ENCODE measurements around the gene PLXNA4. TPM values are rescaled to one million over a fixed set of nuclear protein-coding genes. Genes with fewer than 3 reads are reported as not detected.
A peak's percentile ranks its signal among the peaks of the same experiment; 100 is the strongest.

PLXNA4 gene
- total and polyA plus RNA-seq, 5 donors = 5.7 to 19.3 (median 16.0) TPM

DNA sequence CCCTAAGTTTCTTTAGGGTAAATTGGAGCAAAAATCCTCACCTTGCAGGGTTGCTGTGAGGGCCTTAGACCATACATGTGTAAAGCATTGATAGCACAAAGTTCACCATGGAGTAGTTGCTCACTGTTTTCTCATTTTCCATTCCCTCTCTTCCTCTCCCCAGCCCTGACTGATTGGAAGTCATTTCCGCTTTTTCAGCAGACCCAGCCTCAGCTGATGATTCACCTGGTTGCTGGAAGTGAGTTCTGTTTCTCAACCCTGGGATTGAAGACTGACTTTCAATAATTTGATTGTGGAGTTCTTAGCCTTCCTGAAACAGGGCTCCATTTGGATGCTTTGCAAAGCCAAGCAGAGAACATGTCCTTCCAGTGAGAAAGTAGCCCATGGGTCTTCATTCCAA is 107.0 kb downstream of the PLXNA4 start:
- peaks cover 14% of the 10 kb centered on the region for H3K4me1 ChIP-seq (ENCODE audit: control insufficient read depth, insufficient read depth, low read length)
- ATAC-seq (no peak), DNase-seq (no peak)
- H3K9me3 ChIP-seq (ENCODE audit: control insufficient read depth, low read length) = no peaks in the 10 kb centered on the region
- intact Hi-C loops (cut with DNase I) = loop anchor here in 1 of 4 donors (10.0 kb wide), 1 partner anchor 54 kb away; no protein-coding TSS in a partner anchor
- H3K27ac ChIP-seq (ENCODE audit: low read length) = no peak overlapping the region
- WGBS = 84% methylated on average over 1 of the region's 1 CpG
- H3K4me3 ChIP-seq (ENCODE audit: low read length) = no peak overlapping the region
- H3K27me3 ChIP-seq (ENCODE audit: control insufficient read depth, insufficient read depth) = no peaks in the 10 kb centered on the region

DNA sequence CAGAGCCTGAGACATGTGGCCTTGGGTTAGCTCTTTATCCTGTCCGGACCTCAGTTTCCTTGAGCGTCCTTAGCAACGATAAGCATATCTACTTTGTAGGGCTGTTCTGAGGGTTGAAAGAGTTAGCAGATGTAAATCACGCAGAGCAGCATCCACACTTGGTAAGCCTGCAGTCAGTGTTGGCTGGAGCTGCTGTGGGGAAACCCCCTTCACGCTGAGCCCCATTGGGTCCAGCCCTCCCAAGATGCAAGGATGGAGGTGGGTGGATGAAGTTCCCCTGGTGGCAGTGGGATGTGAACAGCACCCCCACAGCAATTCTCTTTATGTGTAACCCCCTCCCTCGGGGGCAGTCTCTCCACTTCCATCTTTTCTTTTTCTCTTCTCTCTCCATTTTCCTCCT is 109.9 kb downstream of the PLXNA4 start:
- WGBS = 84% methylated on average over 6 of the region's 6 CpGs

DNA sequence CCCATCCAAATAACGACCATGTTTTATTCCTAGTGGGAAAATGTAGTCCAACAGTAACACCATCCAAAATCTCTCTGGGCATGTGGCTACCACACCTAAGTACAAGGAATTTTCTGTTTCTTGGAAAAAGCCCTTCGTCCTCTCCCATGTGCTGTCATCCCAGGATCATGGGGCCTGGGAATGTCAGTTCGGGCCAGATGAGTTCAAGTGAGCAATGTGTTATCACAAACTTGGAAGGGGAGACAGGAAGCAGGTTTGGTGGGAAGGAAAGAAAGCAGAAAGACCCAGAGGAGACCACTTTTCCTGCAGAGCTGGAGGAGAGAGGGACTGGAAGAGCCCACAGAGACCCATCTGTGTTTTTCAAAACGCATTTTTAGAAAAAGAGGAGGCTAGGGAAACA is 110.8 kb downstream of the PLXNA4 start:
- H3K4me3 ChIP-seq (ENCODE audit: low read length) = no peak overlapping the region
- no peaks in the 10 kb centered on the region for H3K27me3 ChIP-seq (ENCODE audit: control insufficient read depth, insufficient read depth)
- no peak for DNase-seq
- no peak overlapping the region for H3K27ac ChIP-seq (ENCODE audit: low read length)
- H3K4me1 ChIP-seq (ENCODE audit: control insufficient read depth, insufficient read depth, low read length) = peaks cover 10% of the 10 kb centered on the region
- 48% methylated on average over 4 of the region's 4 CpGs for WGBS
- intact Hi-C loops (cut with DNase I) = loop anchor here in 1 of 4 donors (10.0 kb wide), 1 partner anchor 51 kb away; no protein-coding TSS in a partner anchor
- ATAC-seq = peak in 1 of 2 donors; percentile 13
- no peaks in the 10 kb centered on the region for H3K9me3 ChIP-seq (ENCODE audit: control insufficient read depth, low read length)

More for the DNA sequence above, 109.9 kb downstream of the PLXNA4 start:
- Histone ChIP-seq H3K9me3 (ENCODE audit: control insufficient read depth, low read length) (no peaks in the 10 kb centered on the region), H3K4me1 (ENCODE audit: control insufficient read depth, insufficient read depth, low read length) (peaks cover 10% of the 10 kb centered on the region), H3K27me3 (ENCODE audit: control insufficient read depth, insufficient read depth) (no peaks in the 10 kb centered on the region), H3K27ac (ENCODE audit: low read length) (no peak overlapping the region), H3K4me3 (ENCODE audit: low read length) (no peak overlapping the region)
- intact Hi-C loops (cut with DNase I) = loop anchor here in 1 of 4 donors (10.0 kb wide), 1 partner anchor 52 kb away; no protein-coding TSS in a partner anchor
- DNase-seq = no peak
- no peak for ATAC-seq

DNA sequence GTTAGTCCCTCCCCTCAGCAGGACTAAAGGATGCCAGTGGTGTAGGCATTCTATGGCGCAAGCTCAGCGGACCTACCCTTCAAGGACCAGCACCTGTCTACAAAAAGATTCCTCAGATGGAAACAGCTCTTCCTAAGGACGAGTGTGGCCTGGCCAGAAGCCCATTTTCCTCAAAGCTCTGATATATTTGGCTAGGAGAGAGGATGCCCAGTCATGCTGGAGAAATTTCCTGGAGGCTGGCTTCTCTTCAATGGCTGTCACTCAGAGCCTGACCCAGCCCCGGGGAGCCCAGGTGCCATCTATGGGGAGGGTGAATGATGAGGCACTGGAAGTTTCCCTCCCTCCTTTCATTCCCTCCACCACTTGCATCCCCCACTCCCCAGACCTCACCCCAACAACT is 111.5 kb downstream of the PLXNA4 start:
- Histone ChIP-seq H3K27me3 (ENCODE audit: control insufficient read depth, insufficient read depth) (no peaks in the 10 kb centered on the region), H3K4me3 (ENCODE audit: low read length) (no peak overlapping the region), H3K27ac (ENCODE audit: low read length) (no peak overlapping the region), H3K9me3 (ENCODE audit: control insufficient read depth, low read length) (no peaks in the 10 kb centered on the region), H3K4me1 (ENCODE audit: control insufficient read depth, insufficient read depth, low read length) (peaks cover 10% of the 10 kb centered on the region)
- DNase-seq (peak; percentile 66 to 75 (median 67)), ATAC-seq (peak; percentile 82 to 93)
- 67% methylated on average over 4 of the region's 4 CpGs for WGBS
- intact Hi-C loops (cut with DNase I) = loop anchor here in 1 of 4 donors (10.0 kb wide), 1 partner anchor 50 kb away; no protein-coding TSS in a partner anchor

DNA sequence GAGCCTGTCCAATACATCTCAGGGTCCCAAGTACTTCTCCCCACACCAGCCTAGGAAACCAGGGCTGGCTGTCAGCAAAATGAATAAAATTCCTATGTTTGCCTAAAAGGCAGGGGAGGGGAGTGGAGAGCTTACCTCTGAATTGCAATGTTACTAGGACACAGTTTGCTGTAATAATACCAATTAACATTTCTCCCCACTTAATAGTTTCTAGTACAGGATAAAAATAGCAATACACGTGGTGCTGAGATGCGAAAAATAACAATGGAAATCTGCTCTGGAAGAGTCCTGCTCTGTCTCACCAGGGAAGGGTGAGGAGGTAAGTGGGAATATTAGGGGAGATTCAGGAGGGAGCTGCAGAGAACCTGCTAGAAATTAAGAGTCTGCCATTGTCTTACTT is 112.3 kb downstream of the PLXNA4 start:
- Histone ChIP-seq H3K4me3 (ENCODE audit: low read length) (no peak overlapping the region), H3K4me1 (ENCODE audit: control insufficient read depth, insufficient read depth, low read length) (peaks cover 10% of the 10 kb centered on the region), H3K27ac (ENCODE audit: low read length) (peak overlapping the region; percentile 44), H3K27me3 (ENCODE audit: control insufficient read depth, insufficient read depth) (no peaks in the 10 kb centered on the region), H3K9me3 (ENCODE audit: control insufficient read depth, low read length) (no peaks in the 10 kb centered on the region)
- DNase-seq (no peak), ATAC-seq (peak; percentile 47 to 49)
- intact Hi-C loops (cut with DNase I) = loop anchor here in 1 of 4 donors (10.0 kb wide), 1 partner anchor 49 kb away; no protein-coding TSS in a partner anchor
- WGBS = 33% methylated on average over 2 of the region's 2 CpGs

DNA sequence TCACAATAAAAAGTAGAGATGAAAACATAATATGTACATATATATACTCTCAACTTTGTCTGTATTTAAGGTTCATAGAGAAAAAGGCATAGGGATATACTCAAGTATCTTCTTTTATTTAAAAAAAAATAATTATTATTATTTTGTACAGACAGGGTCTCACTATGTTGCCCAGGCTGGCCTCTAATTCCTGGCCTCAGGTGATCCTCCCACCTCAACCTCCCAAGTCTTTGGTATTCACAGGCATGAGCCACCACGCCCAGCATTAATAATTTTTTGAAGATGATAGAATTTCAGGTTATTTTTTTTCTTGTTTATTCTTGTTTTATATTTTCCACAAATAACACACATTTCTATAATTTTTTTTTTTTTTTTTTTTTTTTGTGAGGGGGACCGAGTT is 113.8 kb downstream of the PLXNA4 start:
- 97% methylated on average over 2 of the region's 2 CpGs for WGBS
- ATAC-seq = no peak
- H3K27ac ChIP-seq (ENCODE audit: low read length) = no peak overlapping the region
- no peak overlapping the region for H3K4me3 ChIP-seq (ENCODE audit: low read length)
- H3K27me3 ChIP-seq (ENCODE audit: control insufficient read depth, insufficient read depth) = no peaks in the 10 kb centered on the region
- H3K4me1 ChIP-seq (ENCODE audit: control insufficient read depth, insufficient read depth, low read length) = peaks cover 10% of the 10 kb centered on the region
- DNase-seq = no peak
- H3K9me3 ChIP-seq (ENCODE audit: control insufficient read depth, low read length) = no peaks in the 10 kb centered on the region
- intact Hi-C loops (cut with DNase I) = loop anchor here in 1 of 4 donors (10.0 kb wide), 1 partner anchor 48 kb away; no protein-coding TSS in a partner anchor

DNA sequence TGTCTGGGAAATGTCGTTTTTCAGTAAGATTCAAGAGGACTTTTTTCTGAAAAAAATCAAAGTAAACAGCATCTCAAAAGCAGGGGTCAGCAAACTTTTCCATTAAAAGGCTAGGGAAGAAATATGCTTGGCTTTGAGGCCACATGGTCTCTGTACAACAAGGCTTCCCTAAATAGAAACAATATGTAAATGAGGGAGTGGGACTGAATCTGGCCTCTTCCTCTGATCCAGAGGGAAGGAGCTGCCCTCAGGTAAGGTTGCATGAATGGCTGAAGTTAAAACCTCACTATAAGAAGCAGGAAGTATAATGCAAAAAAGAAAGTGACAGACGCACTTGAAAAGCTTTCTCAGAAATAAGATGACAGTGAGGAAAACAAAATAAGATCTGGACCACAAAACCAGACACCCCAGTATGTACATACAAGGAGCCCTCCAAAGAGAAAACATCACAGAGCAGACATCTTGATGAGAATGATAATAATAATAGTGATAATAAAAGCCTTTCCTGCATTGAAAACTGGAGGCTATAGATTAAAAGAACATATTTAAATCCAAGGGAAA is 115.2 kb downstream of the PLXNA4 start:
- ATAC-seq (no peak), DNase-seq (no peak)
- intact Hi-C loops (cut with DNase I) = loop anchor here in 1 of 4 donors (10.0 kb wide), 1 partner anchor 46 kb away; no protein-coding TSS in a partner anchor
- Histone ChIP-seq H3K27ac (ENCODE audit: low read length) (no peak overlapping the region), H3K4me3 (ENCODE audit: low read length) (no peak overlapping the region), H3K9me3 (ENCODE audit: control insufficient read depth, low read length) (no peaks in the 10 kb centered on the region), H3K27me3 (ENCODE audit: control insufficient read depth, insufficient read depth) (no peaks in the 10 kb centered on the region), H3K4me1 (ENCODE audit: control insufficient read depth, insufficient read depth, low read length) (peaks cover 10% of the 10 kb centered on the region)
- WGBS = 67% methylated on average over 2 of the region's 2 CpGs

DNA sequence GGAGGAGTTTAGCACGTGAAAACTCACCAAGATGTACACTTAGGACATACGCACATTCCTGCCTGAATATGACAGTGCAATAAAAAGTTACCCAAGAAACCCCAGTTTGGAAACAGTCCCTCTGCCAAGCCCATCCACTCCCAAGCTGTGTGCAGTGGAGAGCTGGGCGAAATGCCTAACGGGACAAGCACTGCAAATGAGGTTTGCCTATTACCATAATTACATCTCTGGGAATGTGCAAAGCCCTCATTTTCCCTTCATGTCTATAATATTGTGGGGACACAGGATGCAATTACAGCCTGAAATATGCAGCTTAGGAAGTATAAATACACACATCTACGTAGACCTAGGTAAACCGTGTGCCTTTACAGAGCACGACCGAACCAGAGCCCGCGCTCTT is 117.5 kb downstream of the PLXNA4 start:
- Histone ChIP-seq H3K4me1 (ENCODE audit: control insufficient read depth, insufficient read depth, low read length) (no peaks in the 10 kb centered on the region), H3K9me3 (ENCODE audit: control insufficient read depth, low read length) (no peaks in the 10 kb centered on the region), H3K4me3 (ENCODE audit: low read length) (no peak overlapping the region), H3K27ac (ENCODE audit: low read length) (no peak overlapping the region), H3K27me3 (ENCODE audit: control insufficient read depth, insufficient read depth) (no peaks in the 10 kb centered on the region)
- intact Hi-C loops (cut with DNase I) = no loop called here
- DNase-seq (no peak), ATAC-seq (no peak)
- 95% methylated on average over 10 of the region's 10 CpGs for WGBS

DNA sequence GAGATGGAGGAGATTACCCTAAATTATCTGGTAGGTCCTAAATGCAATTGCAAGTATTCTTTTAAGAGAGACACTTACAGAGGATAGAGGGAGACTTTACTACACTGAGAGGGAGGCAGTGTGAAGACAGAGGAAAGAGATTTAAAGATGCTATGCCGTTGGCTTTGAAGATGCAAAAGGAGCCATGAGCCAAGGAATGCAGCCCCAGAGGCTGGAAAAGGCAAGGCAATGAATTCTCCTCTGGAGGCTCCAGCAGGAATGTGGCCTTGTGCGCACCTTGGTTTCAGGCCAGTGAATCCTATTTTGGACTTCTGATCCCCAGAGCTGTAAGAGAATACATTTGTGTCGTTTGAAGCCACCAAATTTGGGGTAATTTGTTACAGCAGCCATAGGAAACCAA is 118.6 kb downstream of the PLXNA4 start:
- H3K9me3 ChIP-seq (ENCODE audit: control insufficient read depth, low read length) = no peaks in the 10 kb centered on the region
- intact Hi-C loops (cut with DNase I) = no loop called here
- WGBS = 81% methylated on average over 3 of the region's 3 CpGs
- no peak for ATAC-seq
- H3K4me3 ChIP-seq (ENCODE audit: low read length) = no peak overlapping the region
- no peak overlapping the region for H3K27ac ChIP-seq (ENCODE audit: low read length)
- H3K4me1 ChIP-seq (ENCODE audit: control insufficient read depth, insufficient read depth, low read length) = no peaks in the 10 kb centered on the region
- DNase-seq = no peak
- H3K27me3 ChIP-seq (ENCODE audit: control insufficient read depth, insufficient read depth) = no peaks in the 10 kb centered on the region

DNA sequence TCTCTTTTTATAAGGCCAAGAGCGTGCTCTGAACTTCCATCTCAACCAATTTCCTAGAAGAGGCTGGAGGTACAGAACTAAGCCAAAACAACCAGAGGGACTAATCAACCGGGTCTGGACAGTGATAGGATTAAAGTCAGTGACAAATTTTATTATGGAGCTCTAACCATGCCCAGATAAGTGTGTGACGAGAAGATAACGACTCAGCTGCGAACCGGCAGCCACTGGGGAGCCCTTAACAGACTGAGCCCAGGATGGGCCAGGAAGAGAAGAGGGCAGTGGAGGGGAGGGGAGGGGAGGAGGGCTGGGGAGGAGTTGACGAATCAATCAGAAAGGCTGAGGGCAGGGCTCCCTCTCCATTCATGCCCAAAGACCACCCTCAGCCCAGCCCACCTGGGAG is 119.9 kb downstream of the PLXNA4 start:
- Histone ChIP-seq H3K27ac (ENCODE audit: low read length) (no peak overlapping the region), H3K4me1 (ENCODE audit: control insufficient read depth, insufficient read depth, low read length) (peaks cover 3% of the 10 kb centered on the region), H3K9me3 (ENCODE audit: control insufficient read depth, low read length) (no peaks in the 10 kb centered on the region), H3K4me3 (ENCODE audit: low read length) (no peak overlapping the region), H3K27me3 (ENCODE audit: control insufficient read depth, insufficient read depth) (no peaks in the 10 kb centered on the region)
- DNase-seq (no peak), ATAC-seq (peak; percentile 43 to 71)
- intact Hi-C loops (cut with DNase I) = no loop called here
- 37% methylated on average over 7 of the region's 7 CpGs for WGBS

DNA sequence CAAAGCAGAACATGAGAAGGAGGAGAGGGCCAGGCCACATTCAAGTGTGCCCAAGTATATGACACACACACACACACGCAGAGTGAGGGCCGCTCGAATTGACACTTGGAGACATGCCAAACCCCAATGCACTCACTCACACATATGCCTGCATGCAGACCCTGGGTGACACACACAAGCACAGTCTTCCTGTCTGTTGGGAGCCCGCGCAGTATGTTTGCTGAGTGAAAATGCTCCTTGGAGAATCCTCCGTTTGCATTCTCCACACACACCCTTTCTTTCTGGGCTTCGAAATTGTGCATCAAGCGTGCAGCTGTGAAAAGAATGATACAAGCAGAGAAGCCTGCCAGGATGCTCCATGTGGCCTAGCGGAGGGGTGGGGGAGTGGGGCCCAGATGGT is 120.9 kb downstream of the PLXNA4 start:
- no peaks in the 10 kb centered on the region for H3K27me3 ChIP-seq (ENCODE audit: control insufficient read depth, insufficient read depth)
- intact Hi-C loops (cut with DNase I) = no loop called here

More for the DNA sequence above, 120.9 kb downstream of the PLXNA4 start:
- no peak overlapping the region for H3K27ac ChIP-seq (ENCODE audit: low read length)
- H3K4me1 ChIP-seq (ENCODE audit: control insufficient read depth, insufficient read depth, low read length) = peaks cover 3% of the 10 kb centered on the region
- no peak overlapping the region for H3K4me3 ChIP-seq (ENCODE audit: low read length)
- DNase-seq (no peak), ATAC-seq (no peak)
- 55% methylated on average over 9 of the region's 9 CpGs for WGBS
- H3K9me3 ChIP-seq (ENCODE audit: control insufficient read depth, low read length) = no peaks in the 10 kb centered on the region
